ENCODE measurements around the gene ALDOC. TPM values are rescaled to one million over a fixed set of nuclear protein-coding genes. Genes with fewer than 3 reads are reported as not detected.

ALDOC gene
- total RNA-seq, 1 experiment from 2014 or later: 53.2 TPM

GRCh38 chr17:28612936-28613872 lies 36.5 kb upstream of the ALDOC start:
- Histone ChIP-seq H3K79me1 (ENCODE audit: insufficient read depth, low read depth, low read length, poor library complexity, severe bottlenecking) (no peaks in the 10 kb centered on the region), H3K27me3 (ENCODE audit: insufficient read depth, low read length) (no peaks in the 10 kb centered on the region), H3K23ac (ENCODE audit: insufficient read length, low read depth, low read length) (no peak overlapping the region), H2BK20ac (ENCODE audit: low read depth, low read length, poor library complexity, severe bottlenecking) (no peak overlapping the region), H4K20me1 (ENCODE audit: control insufficient read depth, insufficient read depth, insufficient read length) (no peaks in the 10 kb centered on the region), H3K4ac (ENCODE audit: low read depth, low read length) (no peak overlapping the region), H3K79me2 (ENCODE audit: insufficient read depth, low read length) (no peaks in the 10 kb centered on the region), H3K4me1 (ENCODE audit: insufficient read depth, low read length) (no peaks in the 10 kb centered on the region), H2BK120ac (ENCODE audit: low read depth, low read length, poor library complexity, severe bottlenecking) (no peak overlapping the region), H3K14ac (ENCODE audit: insufficient read depth, low read length) (no peak overlapping the region), H2BK5ac (ENCODE audit: insufficient read length, low read length) (no peak overlapping the region), H3K56ac (ENCODE audit: insufficient read length, low read depth, low read length) (no peak overlapping the region), H4K91ac (ENCODE audit: insufficient read length, low read depth, low read length) (no peak overlapping the region), H3K23me2 (ENCODE audit: insufficient read length, low read depth, low read length, poor library complexity, severe bottlenecking) (no peaks in the 10 kb centered on the region), H3T11ph (ENCODE audit: low read length) (no peak overlapping the region), H4K8ac (replicated peaks; ENCODE audit: insufficient read length, low read depth, low read length) (no peak overlapping the region), H2AFZ (ENCODE audit: low read length) (no peak overlapping the region), H4K5ac (ENCODE audit: insufficient read length, low read depth, low read length) (no peak overlapping the region), H2AK5ac (ENCODE audit: insufficient read length, low read length) (no peak overlapping the region), H2BK12ac (ENCODE audit: insufficient read length, low read depth, low read length) (no peak overlapping the region), H3K18ac (ENCODE audit: insufficient read length, low read depth, low read length) (no peak overlapping the region), H2BK15ac (ENCODE audit: low read depth, low read length) (no peak overlapping the region), H3K9ac (ENCODE audit: extremely low read depth, insufficient read length, low read length) (no peak overlapping the region), H3K4me2 (ENCODE audit: insufficient read depth, insufficient read length, low read length) (no peak overlapping the region), H3K9me3 (ENCODE audit: control insufficient read depth, low read depth, low read length) (no peaks in the 10 kb centered on the region), H3K27ac (ENCODE audit: insufficient read length, low read depth, low read length) (no peak overlapping the region)
- no peaks in the 10 kb centered on the region for H3K4me1 Mint-ChIP-seq
- H3K27me3 Mint-ChIP-seq (ENCODE audit: low read depth): no peaks in the 10 kb centered on the region
- DNase-seq: peak; percentile 71
- TF ChIP-seq CTCF (conservative IDR thresholded peaks at IDR 0.05): peak; percentile 76
- peaks cover 30 to 93% (median 81%) of the 10 kb centered on the region in 3 experiments; a peak in 6 of 7 replicates for H3K36me3 Mint-ChIP-seq (ENCODE audit: insufficient read depth in 1 of 3, low read depth in 3 of 3)
- peak overlapping the region in 2 of 3 experiments; percentile 30 to 64; a peak in 2 of 7 replicates for H3K27ac Mint-ChIP-seq
- no peak overlapping the region for H3K4me3 Mint-ChIP-seq
- WGBS (ENCODE audit: extremely low coverage, insufficient read length, low lambda C conversion rate): no CpG with 5 or more reads among the region's 6 CpGs
- H3K9me3 Mint-ChIP-seq: no peaks in the 10 kb centered on the region

All from H9 (cell line).